ENCODE data around the gene CENPT. TPM values are rescaled to one million over a fixed set of nuclear protein-coding genes. Genes with fewer than 3 reads are reported as not detected.

The CENPT gene
- total and polyA plus RNA-seq, 11 donors, result 14.4 to 31.2 (median 21.8) TPM

DNA sequence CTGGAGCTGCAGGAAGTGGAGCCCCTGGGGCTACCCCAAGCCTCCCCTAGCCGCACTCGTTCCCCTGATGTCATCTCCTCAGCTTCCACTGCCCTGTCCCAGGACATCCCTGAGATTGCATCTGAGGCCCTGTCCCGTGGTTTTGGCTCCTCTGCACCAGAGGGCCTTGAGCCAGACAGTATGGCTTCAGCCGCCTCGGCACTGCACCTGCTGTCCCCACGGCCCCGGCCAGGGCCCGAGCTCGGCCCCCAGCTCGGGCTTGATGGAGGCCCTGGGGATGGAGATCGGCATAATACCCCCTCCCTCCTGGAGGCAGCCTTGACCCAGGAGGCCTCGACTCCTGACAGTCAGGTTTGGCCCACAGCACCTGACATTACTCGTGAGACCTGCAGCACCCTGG lies 33.1 kb upstream of the CENPT start:
- intact Hi-C loops (cut with DNase I), result loop anchor here in 9 of 10 donors (5.0 to 10.0 kb wide), 6 partner anchors 47 to 164 kb away; no protein-coding TSS in a partner anchor
- no peak for TF ChIP-seq POLR2A (IDR thresholded peaks at IDR 0.05)
- TF ChIP-seq, protein P1, sequence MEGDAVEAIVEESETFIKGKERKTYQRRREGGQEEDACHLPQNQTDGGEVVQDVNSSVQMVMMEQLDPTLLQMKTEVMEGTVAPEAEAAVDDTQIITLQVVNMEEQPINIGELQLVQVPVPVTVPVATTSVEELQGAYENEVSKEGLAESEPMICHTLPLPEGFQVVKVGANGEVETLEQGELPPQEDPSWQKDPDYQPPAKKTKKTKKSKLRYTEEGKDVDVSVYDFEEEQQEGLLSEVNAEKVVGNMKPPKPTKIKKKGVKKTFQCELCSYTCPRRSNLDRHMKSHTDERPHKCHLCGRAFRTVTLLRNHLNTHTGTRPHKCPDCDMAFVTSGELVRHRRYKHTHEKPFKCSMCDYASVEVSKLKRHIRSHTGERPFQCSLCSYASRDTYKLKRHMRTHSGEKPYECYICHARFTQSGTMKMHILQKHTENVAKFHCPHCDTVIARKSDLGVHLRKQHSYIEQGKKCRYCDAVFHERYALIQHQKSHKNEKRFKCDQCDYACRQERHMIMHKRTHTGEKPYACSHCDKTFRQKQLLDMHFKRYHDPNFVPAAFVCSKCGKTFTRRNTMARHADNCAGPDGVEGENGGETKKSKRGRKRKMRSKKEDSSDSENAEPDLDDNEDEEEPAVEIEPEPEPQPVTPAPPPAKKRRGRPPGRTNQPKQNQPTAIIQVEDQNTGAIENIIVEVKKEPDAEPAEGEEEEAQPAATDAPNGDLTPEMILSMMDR (IDR thresholded peaks at IDR 0.05), result no peak
- Histone ChIP-seq H3K4me1 (peaks cover 0 to 65% (median 34%) of the 10 kb centered on the region in 12 donors), H3K4me3 (no peak overlapping the region), H3K9me3 (no peaks in the 10 kb centered on the region), H3K27ac (peak overlapping the region in 4 of 12 donors; percentile 34 to 92 (median 77)), H3K27me3 (no peaks in the 10 kb centered on the region), H3K36me3 (peaks cover 0 to 100% (median 83%) of the 10 kb centered on the region in 9 donors)
- ATAC-seq (no peak), DNase-seq (no peak)
- 82 to 93% (median 93%) methylated on average over 5 to 13 of the region's 13 CpGs for WGBS, 4 donors

DNA sequence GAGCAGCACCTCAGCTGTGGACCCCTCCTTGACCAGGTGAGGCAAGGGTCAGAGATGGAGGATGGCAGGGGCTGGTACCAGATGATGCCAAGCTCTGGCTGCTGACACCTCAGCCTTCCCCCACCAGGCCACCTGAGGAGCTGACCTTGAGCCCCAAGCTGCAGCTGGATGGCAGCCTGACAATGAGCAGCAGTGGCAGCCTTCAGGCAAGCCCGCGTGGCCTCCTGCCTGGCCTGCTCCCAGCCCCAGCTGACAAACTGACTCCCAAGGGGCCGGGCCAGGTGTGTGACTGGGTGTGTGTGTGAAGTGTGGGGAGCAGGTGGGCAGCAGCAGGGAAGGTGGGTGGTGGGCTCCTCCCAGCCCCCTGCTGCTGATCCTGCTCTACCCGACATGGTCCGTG lies 32.4 kb upstream of the CENPT start:
- no peaks in the 10 kb centered on the region for H3K9me3 ChIP-seq
- peaks cover 0 to 66% (median 35%) of the 10 kb centered on the region in 12 donors for H3K4me1 ChIP-seq
- H3K4me3 ChIP-seq, result no peak overlapping the region
- H3K27ac ChIP-seq, result peak overlapping the region in 2 of 12 donors; percentile 67 to 92
- TF ChIP-seq, protein P1 (IDR thresholded peaks at IDR 0.05), result no peak
- TF ChIP-seq POLR2A (IDR thresholded peaks at IDR 0.05), result no peak
- no peak for ATAC-seq
- intact Hi-C loops (cut with DNase I), result loop anchor here (5.0 to 10.0 kb wide), 6 partner anchors 47 to 165 kb away; no protein-coding TSS in a partner anchor
- no peaks in the 10 kb centered on the region for H3K27me3 ChIP-seq
- 80 to 89% (median 87%) methylated on average over 3 to 5 of the region's 5 CpGs for WGBS, 4 donors
- H3K36me3 ChIP-seq, result peaks cover 0 to 95% (median 83%) of the 10 kb centered on the region in 9 donors
- DNase-seq, result no peak

DNA sequence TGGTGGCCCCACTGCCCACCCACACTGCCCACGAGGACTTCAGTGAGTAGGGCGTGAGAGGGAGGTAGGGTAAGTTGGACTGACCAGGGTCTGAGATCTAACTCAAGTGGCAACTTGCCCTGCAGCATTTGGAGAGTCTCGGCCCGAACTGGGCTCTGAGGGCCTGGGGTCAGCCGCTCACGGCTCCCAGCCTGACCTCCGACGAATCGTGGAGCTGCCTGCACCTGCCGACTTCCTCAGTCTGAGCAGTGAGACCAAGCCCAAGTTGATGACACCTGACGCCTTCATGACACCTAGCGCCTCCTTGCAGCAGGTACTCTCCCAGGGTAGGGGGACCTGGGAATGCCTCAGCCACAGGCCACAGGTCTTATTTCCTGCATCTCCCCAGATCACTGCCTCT lies 32.0 kb upstream of the CENPT start:
- WGBS, 4 donors, result 92 to 96% (median 93%) methylated on average over 6 to 12 of the region's 12 CpGs
- Histone ChIP-seq H3K27ac (peak overlapping the region in 1 of 12 donors; percentile 92), H3K9me3 (no peaks in the 10 kb centered on the region), H3K4me3 (no peak overlapping the region), H3K4me1 (peaks cover 0 to 66% (median 35%) of the 10 kb centered on the region in 12 donors), H3K27me3 (no peaks in the 10 kb centered on the region), H3K36me3 (peaks cover 0 to 90% (median 83%) of the 10 kb centered on the region in 9 donors)
- DNase-seq (no peak), ATAC-seq (no peak)
- intact Hi-C loops (cut with DNase I), result loop anchor here in 1 of 10 donors (5.0 kb wide), 1 partner anchor 48 kb away; no protein-coding TSS in a partner anchor
- TF ChIP-seq POLR2A (IDR thresholded peaks at IDR 0.05), result no peak
- TF ChIP-seq, protein P1 (IDR thresholded peaks at IDR 0.05), result no peak

DNA sequence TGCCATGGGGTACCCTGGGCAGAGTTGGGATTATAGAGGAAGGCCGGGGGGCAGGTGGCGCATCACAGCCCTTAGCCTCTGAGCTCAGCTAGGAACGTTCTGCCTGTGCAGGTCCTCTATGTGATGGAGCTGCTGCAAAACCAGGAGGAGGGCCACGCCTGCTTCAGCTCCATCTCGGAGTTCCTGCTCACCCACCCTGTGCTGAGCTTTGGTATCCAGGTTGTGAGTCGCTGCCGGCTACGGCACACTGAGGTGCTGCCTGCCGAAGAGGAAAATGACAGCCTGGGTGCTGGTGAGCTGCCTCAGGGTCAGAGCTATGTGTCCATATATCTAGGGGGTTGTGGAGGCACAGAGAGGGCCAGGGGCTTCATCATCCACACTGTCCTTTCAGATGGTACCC lies 31.4 kb upstream of the CENPT start:
- no peak overlapping the region for H3K4me3 ChIP-seq
- no peak overlapping the region for H3K27ac ChIP-seq
- H3K9me3 ChIP-seq, result no peaks in the 10 kb centered on the region
- DNase-seq (no peak), ATAC-seq (no peak)
- H3K36me3 ChIP-seq, result peaks cover 0 to 84% (median 79%) of the 10 kb centered on the region in 9 donors
- TF ChIP-seq, protein P1 (IDR thresholded peaks at IDR 0.05), result no peak
- no peak for TF ChIP-seq POLR2A (IDR thresholded peaks at IDR 0.05)
- intact Hi-C loops (cut with DNase I), result loop anchor here in 1 of 10 donors (5.0 kb wide), 1 partner anchor 48 kb away; no protein-coding TSS in a partner anchor
- 93 to 97% (median 96%) methylated on average over 7 to 9 of the region's 9 CpGs for WGBS, 4 donors
- H3K27me3 ChIP-seq, result no peaks in the 10 kb centered on the region
- peaks cover 5 to 66% (median 36%) of the 10 kb centered on the region in 12 donors for H3K4me1 ChIP-seq
